Measurements from ENCODE around the gene NFATC4.

GRCh38 chr14:24360281-24360680 is 7.7 kb upstream of the NFATC4 start:
- TF ChIP-seq CTCF (IDR thresholded peaks at IDR 0.05) (no peak), POLR2A (IDR thresholded peaks at IDR 0.05) (no peak)
